GM12878 (cell line): ENCODE measurements around the gene SDHC. TPM values are rescaled to one million over a fixed set of nuclear protein-coding genes. Genes with fewer than 3 reads are reported as not detected.

Source experiments
- ATAC-seq: fragments of 200-7000 bp; cut with Tn5 transposase; 3 replicates; pipeline ENCODE4 v1.9.1; 2020; ENCODE audit warnings: mild to moderate bottlenecking, moderate library complexity
- BruUV-seq: library from RNA; stranded (reverse); fragments of 400-500 nt; replicated peaks from 2 replicates; lab custom pipeline; 2021; lab: Mats Ljungman, UMichigan
- CTCF ChIA-PET: fragments of 300-600 bp; sonication (Branson Sonifier 250); formaldehyde crosslinking; extraction: SDS; loops from one replicate; lab custom pipeline; 2021; ENCODE audit warnings: inconsistent platforms; lab: Yijun Ruan, JAX
- POLR2A ChIA-PET: fragments of 350-600 bp; formaldehyde crosslinking; extraction: SDS; loops from one replicate; lab custom pipeline; 2021; ENCODE audit warnings: inconsistent platforms; lab: Charles Lee
- RAD21 ChIA-PET: fragments of 300-600 bp; sonication (Branson Sonifier 250); formaldehyde crosslinking; loops from one replicate; lab custom pipeline; 2023; ENCODE audit warnings: antibody characterized with exemption; ENCODE audit not compliant: unreplicated experiment; lab: Charles Lee
- SMC1A ChIA-PET: fragments of 300-600 bp; sonication (Branson Sonifier 250); formaldehyde crosslinking; loops from one replicate; lab custom pipeline; 2023; ENCODE audit not compliant: unreplicated experiment, uncharacterized antibody; lab: Charles Lee
- DNase-seq: peaks from one replicate; pipeline ENCODE4 v3.0.0-alpha.2; 2011; ENCODE audit warnings: low read depth, low spot score
- FAIRE-seq: peaks from 3 replicates; lab custom pipeline; 2011; peaks lifted over from hg19 to GRCh38; lab: Jason Lieb, UNC
- H2AFZ ChIP-seq: 2 replicates; pipeline ENCODE4 v1.6.0; 2011; ENCODE audit warnings: low read depth, low read length, control low read depth; ENCODE audit not compliant: control insufficient read depth
- H3K27ac ChIP-seq: 2 replicates; pipeline ENCODE4 v1.5.1; 2011; ENCODE audit warnings: control low read depth; ENCODE audit not compliant: control insufficient read depth, insufficient read depth
- H3K27me3 ChIP-seq, 2 experiments: replicated peaks in 1 of 2; 2 replicates each; pipeline versions ENCODE4 v1.6.0 to v1.6.1; 2011; ENCODE audit warnings: low read length in 1 of 2; ENCODE audit not compliant: control insufficient read depth in 2 of 2, insufficient read depth in 2 of 2
- H3K36me3 ChIP-seq, 2 experiments: 2 replicates each; pipeline ENCODE4 v1.5.1; 2011; ENCODE audit warnings: low read length in 1 of 2; ENCODE audit not compliant: control insufficient read depth in 2 of 2, insufficient read depth in 2 of 2
- H3K4me1 ChIP-seq: 2 replicates; pipeline ENCODE4 v1.6.1; 2011; ENCODE audit warnings: mild to moderate bottlenecking, low read length, moderate library complexity, mixed read lengths; ENCODE audit not compliant: control insufficient read depth, insufficient read depth
- H3K4me2 ChIP-seq: 2 replicates; pipeline ENCODE4 v1.6.0; 2011; ENCODE audit warnings: control low read depth; ENCODE audit not compliant: control insufficient read depth, insufficient read depth
- H3K4me3 ChIP-seq: fragments of 200-600 bp; sonication (generic); 2 replicates; pipeline ENCODE4 v1.5.1; 2016
- H3K79me2 ChIP-seq: 2 replicates; pipeline ENCODE4 v1.6.0; 2011; ENCODE audit warnings: low read length; ENCODE audit not compliant: control insufficient read depth, insufficient read depth
- H3K9ac ChIP-seq: 2 replicates; pipeline ENCODE4 v1.8.0; 2011; ENCODE audit warnings: low read length, control low read depth, mixed read lengths; ENCODE audit not compliant: control insufficient read depth, insufficient read depth
- H3K9me3 ChIP-seq: replicated peaks from 3 replicates; pipeline ENCODE4 v1.5.1; 2011; ENCODE audit warnings: mild to moderate bottlenecking, low read length; ENCODE audit not compliant: control insufficient read depth, insufficient read depth
- H4K20me1 ChIP-seq: 2 replicates; pipeline ENCODE4 v1.6.0; 2011; ENCODE audit not compliant: control insufficient read depth, insufficient read depth
- BCL11A ChIP-seq: IDR thresholded peaks from 2 replicates; pipeline ENCODE4 v1.6.1; 2011; ENCODE audit warnings: low read depth, low read length
- CHD1 ChIP-seq: IDR thresholded peaks from 2 replicates; pipeline ENCODE4 v1.6.1; 2012; ENCODE audit warnings: low read depth, low read length, improper control_type of control experiment
- CHD2 ChIP-seq: IDR thresholded peaks from 2 replicates; pipeline ENCODE4 v1.6.1; 2011; ENCODE audit warnings: low read depth, low read length, improper control_type of control experiment, borderline replicate concordance
- FOS ChIP-seq: IDR thresholded peaks from 3 replicates; pipeline ENCODE4 v1.6.1; 2011; ENCODE audit warnings: borderline replicate concordance; ENCODE audit not compliant: insufficient read length; ENCODE audit errors: extremely low read depth
- GABPA ChIP-seq: IDR thresholded peaks from 2 replicates; pipeline ENCODE4 v1.6.1; 2014; ENCODE audit warnings: antibody characterized with exemption, low read depth, mild to moderate bottlenecking, inconsistent platforms
- HDAC2 ChIP-seq: fragments of 200-600 bp; sonication (generic); IDR thresholded peaks from 2 replicates; pipeline ENCODE4 v1.6.1; 2017
- KLF5 ChIP-seq: fragments of 450-650 bp; IDR thresholded peaks from 2 replicates; pipeline ENCODE4 v1.6.1; 2014; ENCODE audit warnings: mild to moderate bottlenecking; ENCODE audit not compliant: partially characterized antibody
- NFYB ChIP-seq: IDR thresholded peaks from 2 replicates; pipeline ENCODE4 v1.6.1; 2011; ENCODE audit warnings: low read depth, mild to moderate bottlenecking, low read length, improper control_type of control experiment, moderate library complexity; ENCODE audit not compliant: insufficient read depth
- NRF1 ChIP-seq: conservative IDR thresholded peaks from 2 replicates; pipeline ENCODE4 v1.6.1; 2011; ENCODE audit warnings: mild to moderate bottlenecking, low read depth, low read length, improper control_type of control experiment
- POLR2A ChIP-seq: IDR thresholded peaks from 2 replicates; pipeline ENCODE4 v1.6.1; 2011; ENCODE audit warnings: low read depth, mild to moderate bottlenecking, low read length
- POLR2AphosphoS2 ChIP-seq: IDR thresholded peaks from 2 replicates; pipeline ENCODE4 v1.6.1; 2011; ENCODE audit warnings: low read depth, mild to moderate bottlenecking, low read length, improper control_type of control experiment, moderate library complexity
- SUPT20H ChIP-seq: IDR thresholded peaks from 2 replicates; pipeline ENCODE4 v1.6.1; 2011; ENCODE audit warnings: low read depth, mild to moderate bottlenecking, low read length, moderate library complexity, borderline replicate concordance; ENCODE audit not compliant: control insufficient read depth
- SUZ12 ChIP-seq: fragments of 200-600 bp; sonication (generic); IDR thresholded peaks from one replicate; pipeline ENCODE4 v1.6.1; 2018; ENCODE audit warnings: antibody characterized with exemption, mild to moderate bottlenecking; ENCODE audit not compliant: unreplicated experiment
- TAF1 ChIP-seq: IDR thresholded peaks from 2 replicates; pipeline ENCODE4 v1.6.1; 2011; ENCODE audit warnings: mild to moderate bottlenecking, low read depth, low read length, borderline replicate concordance
- TCF12 ChIP-seq: IDR thresholded peaks from 2 replicates; pipeline ENCODE4 v1.6.1; 2011; ENCODE audit warnings: low read depth, mild to moderate bottlenecking, low read length
- WGBS: methylation state at CpG from one replicate; pipeline ENCODE4 v1.1.6; 2016; ENCODE audit warnings: low lambda C conversion rate; ENCODE audit not compliant: insufficient replicate concordance, insufficient coverage; ENCODE audit errors: missing lambda C conversion rate; 5-methylcytosine and 5-hydroxymethylcytosine counted together
- in situ Hi-C: fragments of 300-500 bp; cut with MboI; formaldehyde crosslinking; loops from 9 replicates; pipeline ENCODE4 v1.14.3; 2018; ENCODE audit warnings: mixed read lengths
- intact Hi-C: fragments of 100-400 bp; cut with micrococcal nuclease; formaldehyde crosslinking; loops from one replicate; pipeline ENCODE4 v1.14.2; 2022; ENCODE audit not compliant: unreplicated experiment
- polyA plus RNA-seq, 11 experiments: library from polyadenylated mRNA; depleted of rRNA in 4 of 11; unstranded in 6 of 11; stranded (reverse) in 5 of 11; fragments of >200 nt; fragmentation: Nextera tagmentation in 4 of 11; fragmentation: Illumina TruSeq in 1 of 11; extraction: Ambion mirVana in 4 of 11; extraction: Trizol in 1 of 11; gene quantifications; 1 replicate in 1 of 11; 2 replicates in 10 of 11; pipeline versions ENCODE4 v1.2.1 to v1.2.3, GENCODE V29; 2011 to 2016; ENCODE audit warnings: inconsistent platforms in 2 of 11, missing spikeins in 2 of 11, low read depth in 1 of 11
- total RNA-seq, 4 experiments: library from RNA; depleted of rRNA in 3 of 4; stranded (reverse); fragments of >200 nt in 3 of 4; fragmentation: Illumina TruSeq in 1 of 4; extraction: Trizol in 1 of 4; gene quantifications; 2 replicates each; pipeline versions ENCODE4 v1.2.1 to v1.2.3, GENCODE V29; 2013 to 2021
- TF ChIP-seq, protein P1 (sequence below): IDR thresholded peaks from 2 replicates; pipeline ENCODE4 v1.6.1; 2011; ENCODE audit warnings: borderline replicate concordance, low read depth, mild to moderate bottlenecking, moderate library complexity, mixed read lengths, low read length; ENCODE audit not compliant: insufficient read depth; ENCODE audit errors: extremely low read length
- TF ChIP-seq, protein P2 (sequence below): fragments of 450-650 bp; IDR thresholded peaks from 2 replicates; pipeline ENCODE4 v1.6.1; 2017; ENCODE audit warnings: low read depth, mild to moderate bottlenecking, moderate library complexity
- TF ChIP-seq, protein P3 (sequence below): IDR thresholded peaks from 2 replicates; pipeline ENCODE4 v1.6.1; 2011; ENCODE audit warnings: borderline replicate concordance, low read depth, mild to moderate bottlenecking, moderate library complexity, low read length; ENCODE audit not compliant: insufficient read depth, poor library complexity, severe bottlenecking
- TF ChIP-seq, protein P4 (sequence below): fragments of 450-650 bp; IDR thresholded peaks from 2 replicates; pipeline ENCODE4 v1.6.1; 2016; ENCODE audit warnings: mild to moderate bottlenecking

SDHC gene
- total and polyA plus RNA-seq, 10 of the 15 experiments (the other 5 are each of a cell fraction or from before 2014, with no cell fraction given): 18.4 to 340 (median 178) TPM

DNA sequence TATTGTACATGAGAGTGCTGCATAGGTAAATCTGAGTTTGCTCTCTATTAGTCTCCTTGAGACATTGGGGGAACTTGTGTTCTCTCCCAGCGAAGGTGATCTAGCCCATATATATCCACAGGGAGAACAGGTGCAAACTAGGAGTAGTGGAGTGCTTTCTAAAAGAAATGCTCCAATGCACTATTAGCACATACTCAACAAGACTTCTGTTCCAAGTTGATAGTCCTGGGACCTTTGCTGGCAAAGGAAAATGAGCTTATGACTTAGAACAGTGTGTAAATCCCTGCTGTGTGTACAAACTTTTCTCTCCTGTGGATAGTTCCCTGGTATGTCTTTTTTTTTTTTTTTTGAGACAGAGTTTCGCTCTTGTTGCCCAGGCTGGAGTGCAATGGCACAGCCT is 28.0 kb downstream of the SDHC start:
- 90% methylated on average over 2 of the region's 2 CpGs for WGBS
- no peaks in the 10 kb centered on the region for H4K20me1 ChIP-seq
- SMC1A ChIA-PET: no interaction called here
- POLR2A ChIA-PET: interaction anchor here (1.1 kb wide), 1 partner anchor 140 kb away, joined by 4 read pairs; the partner anchor contains the start of gene NDUFS2
- H2AFZ ChIP-seq: no peak overlapping the region
- CTCF ChIA-PET: interaction anchor here (0.8 kb wide), 1 partner anchor 40 kb away, joined by 3 read pairs; no protein-coding TSS in a partner anchor
- intact Hi-C loops: no loop called here
- RAD21 ChIA-PET: no interaction called here
- FAIRE-seq (no peak), ATAC-seq (no peak), DNase-seq (no peak)
- in situ Hi-C loops: no loop called here
- no peaks in the 10 kb centered on the region for H3K9me3 ChIP-seq
- H3K27ac ChIP-seq: no peak overlapping the region
- no peaks in the 10 kb centered on the region for H3K27me3 ChIP-seq
- H3K4me3 ChIP-seq: no peak overlapping the region
- H3K36me3 ChIP-seq: peaks cover 0 to 8% of the 10 kb centered on the region in 2 experiments; a peak in 1 of 4 replicates
- H3K4me2 ChIP-seq: no peak overlapping the region
- no peaks in the 10 kb centered on the region for H3K79me2 ChIP-seq
- H3K4me1 ChIP-seq: no peaks in the 10 kb centered on the region
- no TSS peak for BruUV-seq
- no peak overlapping the region for H3K9ac ChIP-seq
- TF ChIP-seq, protein P1, sequence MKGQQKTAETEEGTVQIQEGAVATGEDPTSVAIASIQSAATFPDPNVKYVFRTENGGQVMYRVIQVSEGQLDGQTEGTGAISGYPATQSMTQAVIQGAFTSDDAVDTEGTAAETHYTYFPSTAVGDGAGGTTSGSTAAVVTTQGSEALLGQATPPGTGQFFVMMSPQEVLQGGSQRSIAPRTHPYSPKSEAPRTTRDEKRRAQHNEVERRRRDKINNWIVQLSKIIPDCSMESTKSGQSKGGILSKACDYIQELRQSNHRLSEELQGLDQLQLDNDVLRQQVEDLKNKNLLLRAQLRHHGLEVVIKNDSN: no peak
- no peak for TF ChIP-seq POLR2A
- no peak for TF ChIP-seq TCF12
- TF ChIP-seq SUZ12: no peak
- TF ChIP-seq KLF5: no peak
- no peak for TF ChIP-seq GABPA
- TF ChIP-seq TAF1: no peak
- TF ChIP-seq FOS: no peak
- TF ChIP-seq, protein P2, sequence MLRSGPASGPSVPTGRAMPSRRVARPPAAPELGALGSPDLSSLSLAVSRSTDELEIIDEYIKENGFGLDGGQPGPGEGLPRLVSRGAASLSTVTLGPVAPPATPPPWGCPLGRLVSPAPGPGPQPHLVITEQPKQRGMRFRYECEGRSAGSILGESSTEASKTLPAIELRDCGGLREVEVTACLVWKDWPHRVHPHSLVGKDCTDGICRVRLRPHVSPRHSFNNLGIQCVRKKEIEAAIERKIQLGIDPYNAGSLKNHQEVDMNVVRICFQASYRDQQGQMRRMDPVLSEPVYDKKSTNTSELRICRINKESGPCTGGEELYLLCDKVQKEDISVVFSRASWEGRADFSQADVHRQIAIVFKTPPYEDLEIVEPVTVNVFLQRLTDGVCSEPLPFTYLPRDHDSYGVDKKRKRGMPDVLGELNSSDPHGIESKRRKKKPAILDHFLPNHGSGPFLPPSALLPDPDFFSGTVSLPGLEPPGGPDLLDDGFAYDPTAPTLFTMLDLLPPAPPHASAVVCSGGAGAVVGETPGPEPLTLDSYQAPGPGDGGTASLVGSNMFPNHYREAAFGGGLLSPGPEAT: no peak
- TF ChIP-seq HDAC2: no peak
- TF ChIP-seq, protein P3, sequence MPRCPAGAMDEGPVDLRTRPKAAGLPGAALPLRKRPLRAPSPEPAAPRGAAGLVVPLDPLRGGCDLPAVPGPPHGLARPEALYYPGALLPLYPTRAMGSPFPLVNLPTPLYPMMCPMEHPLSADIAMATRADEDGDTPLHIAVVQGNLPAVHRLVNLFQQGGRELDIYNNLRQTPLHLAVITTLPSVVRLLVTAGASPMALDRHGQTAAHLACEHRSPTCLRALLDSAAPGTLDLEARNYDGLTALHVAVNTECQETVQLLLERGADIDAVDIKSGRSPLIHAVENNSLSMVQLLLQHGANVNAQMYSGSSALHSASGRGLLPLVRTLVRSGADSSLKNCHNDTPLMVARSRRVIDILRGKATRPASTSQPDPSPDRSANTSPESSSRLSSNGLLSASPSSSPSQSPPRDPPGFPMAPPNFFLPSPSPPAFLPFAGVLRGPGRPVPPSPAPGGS: no peak
- TF ChIP-seq CHD2: no peak
- TF ChIP-seq NFYB: no peak
- TF ChIP-seq NRF1: no peak
- TF ChIP-seq SUPT20H: no peak
- TF ChIP-seq POLR2AphosphoS2: no peak
- TF ChIP-seq BCL11A: no peak
- TF ChIP-seq, protein P4, sequence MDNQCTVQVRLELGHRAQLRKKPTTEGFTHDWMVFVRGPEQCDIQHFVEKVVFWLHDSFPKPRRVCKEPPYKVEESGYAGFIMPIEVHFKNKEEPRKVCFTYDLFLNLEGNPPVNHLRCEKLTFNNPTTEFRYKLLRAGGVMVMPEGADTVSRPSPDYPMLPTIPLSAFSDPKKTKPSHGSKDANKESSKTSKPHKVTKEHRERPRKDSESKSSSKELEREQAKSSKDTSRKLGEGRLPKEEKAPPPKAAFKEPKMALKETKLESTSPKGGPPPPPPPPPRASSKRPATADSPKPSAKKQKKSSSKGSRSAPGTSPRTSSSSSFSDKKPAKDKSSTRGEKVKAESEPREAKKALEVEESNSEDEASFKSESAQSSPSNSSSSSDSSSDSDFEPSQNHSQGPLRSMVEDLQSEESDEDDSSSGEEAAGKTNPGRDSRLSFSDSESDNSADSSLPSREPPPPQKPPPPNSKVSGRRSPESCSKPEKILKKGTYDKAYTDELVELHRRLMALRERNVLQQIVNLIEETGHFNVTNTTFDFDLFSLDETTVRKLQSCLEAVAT: no peak
- TF ChIP-seq CHD1: no peak
- TF ChIP-seq, all 136 proteins: peak for 0
